Umbilical cord (tissue), 2 donors: ENCODE results near the gene CEP135. TPM values are rescaled to one million over a fixed set of nuclear protein-coding genes. Genes with fewer than 3 reads are reported as not detected.
"Not testable (repeated sequence)": the region's sequence is repeated elsewhere in the genome, so short reads cannot be mapped to it uniquely, and the experiment has no call there.

Experiments
- DNase-seq: peaks from one replicate; pipeline ENCODE4 v3.0.0-alpha.2; 2015; ENCODE audit warnings: low spot score
- total RNA-seq: library from RNA; depleted of rRNA; stranded (reverse); fragments of >200 nt; gene quantifications from one replicate; pipeline ENCODE4 v1.2.3, GENCODE V29; 2014; ENCODE audit warnings: low replicate concordance; ENCODE audit not compliant: insufficient read depth

CEP135 gene, protein sequence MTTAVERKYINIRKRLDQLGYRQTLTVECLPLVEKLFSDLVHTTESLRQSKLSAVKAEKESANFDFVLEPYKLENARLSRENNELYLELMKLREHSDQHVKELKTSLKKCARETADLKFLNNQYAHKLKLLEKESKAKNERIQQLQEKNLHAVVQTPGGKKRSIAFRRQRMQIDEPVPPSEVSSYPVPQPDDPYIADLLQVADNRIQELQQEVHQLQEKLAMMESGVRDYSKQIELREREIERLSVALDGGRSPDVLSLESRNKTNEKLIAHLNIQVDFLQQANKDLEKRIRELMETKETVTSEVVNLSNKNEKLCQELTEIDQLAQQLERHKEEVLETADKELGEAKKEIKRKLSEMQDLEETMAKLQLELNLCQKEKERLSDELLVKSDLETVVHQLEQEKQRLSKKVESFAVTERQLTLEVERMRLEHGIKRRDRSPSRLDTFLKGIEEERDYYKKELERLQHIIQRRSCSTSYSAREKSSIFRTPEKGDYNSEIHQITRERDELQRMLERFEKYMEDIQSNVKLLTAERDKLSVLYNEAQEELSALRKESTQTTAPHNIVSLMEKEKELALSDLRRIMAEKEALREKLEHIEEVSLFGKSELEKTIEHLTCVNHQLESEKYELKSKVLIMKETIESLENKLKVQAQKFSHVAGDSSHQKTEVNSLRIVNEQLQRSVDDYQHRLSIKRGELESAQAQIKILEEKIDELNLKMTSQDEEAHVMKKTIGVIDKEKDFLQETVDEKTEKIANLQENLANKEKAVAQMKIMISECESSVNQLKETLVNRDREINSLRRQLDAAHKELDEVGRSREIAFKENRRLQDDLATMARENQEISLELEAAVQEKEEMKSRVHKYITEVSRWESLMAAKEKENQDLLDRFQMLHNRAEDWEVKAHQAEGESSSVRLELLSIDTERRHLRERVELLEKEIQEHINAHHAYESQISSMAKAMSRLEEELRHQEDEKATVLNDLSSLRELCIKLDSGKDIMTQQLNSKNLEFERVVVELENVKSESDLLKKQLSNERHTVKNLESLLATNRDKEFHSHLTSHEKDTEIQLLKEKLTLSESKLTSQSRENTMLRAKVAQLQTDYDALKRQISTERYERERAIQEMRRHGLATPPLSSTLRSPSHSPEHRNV
- total RNA-seq, result 28.6 TPM

DNA sequence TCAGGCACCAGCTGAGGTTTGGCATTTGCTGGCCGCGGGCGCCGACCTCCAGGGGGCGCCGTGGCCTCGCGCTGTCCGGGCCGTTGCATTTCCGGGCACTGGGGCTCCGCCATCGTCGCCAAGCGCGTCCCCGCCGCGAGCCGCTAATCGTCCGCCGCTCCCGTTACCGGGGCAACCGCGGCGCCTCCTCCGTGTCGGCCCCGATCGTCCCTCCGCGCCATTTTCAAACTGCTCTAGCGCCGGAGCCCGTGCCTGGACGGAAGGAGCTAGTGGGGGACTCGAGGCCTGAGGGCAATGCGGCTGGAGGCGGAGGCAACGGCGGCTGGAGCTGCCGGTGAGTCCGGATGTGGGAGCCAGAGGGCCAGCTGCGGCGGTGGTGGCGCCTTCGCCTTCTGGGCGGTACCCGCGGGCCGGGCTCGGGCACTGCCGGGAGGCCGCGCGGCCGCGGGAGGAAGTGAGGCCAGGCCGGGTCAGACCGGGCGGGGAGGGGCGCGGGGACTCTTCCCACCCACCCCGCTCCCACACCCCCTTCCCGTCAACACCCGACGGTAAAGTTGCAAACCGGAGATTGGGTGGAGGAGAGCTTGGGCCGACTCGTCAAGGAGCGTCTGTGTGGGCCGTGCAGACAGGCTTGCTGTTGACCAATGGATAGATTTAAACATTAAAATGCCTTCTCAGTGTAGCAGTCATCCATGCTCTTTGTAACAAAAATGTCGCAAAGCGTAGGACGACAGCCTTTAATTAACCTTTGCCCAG lies at the start of gene CEP135:
Gene CEP135, plus strand, starts transcription at position 220 of the 756 bp plus-strand sequence. CDS start 3,186 bp downstream, outside the sequence.
- DNase-seq, result peak; percentile 96

DNA sequence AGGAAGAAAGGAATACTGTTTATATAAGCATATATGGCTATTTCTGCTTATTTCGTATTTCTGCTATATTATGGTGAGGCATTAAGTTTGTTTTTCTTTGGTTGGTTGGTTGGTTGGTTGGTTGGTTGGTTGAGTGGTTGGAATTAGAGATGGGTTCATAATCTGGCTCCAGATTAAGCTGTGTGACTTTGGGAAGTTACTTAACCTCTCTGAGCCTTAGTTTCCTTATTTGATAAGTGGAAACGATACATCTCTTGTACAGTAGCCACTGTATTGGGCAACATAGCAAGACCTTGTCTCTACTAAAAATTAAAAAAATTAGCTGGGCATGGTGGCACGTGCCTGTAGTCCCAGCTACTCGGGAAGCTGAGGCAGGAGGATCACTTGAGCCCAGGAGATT lies 46.1 kb upstream of the CEP135 start:
- no peak for DNase-seq

DNA sequence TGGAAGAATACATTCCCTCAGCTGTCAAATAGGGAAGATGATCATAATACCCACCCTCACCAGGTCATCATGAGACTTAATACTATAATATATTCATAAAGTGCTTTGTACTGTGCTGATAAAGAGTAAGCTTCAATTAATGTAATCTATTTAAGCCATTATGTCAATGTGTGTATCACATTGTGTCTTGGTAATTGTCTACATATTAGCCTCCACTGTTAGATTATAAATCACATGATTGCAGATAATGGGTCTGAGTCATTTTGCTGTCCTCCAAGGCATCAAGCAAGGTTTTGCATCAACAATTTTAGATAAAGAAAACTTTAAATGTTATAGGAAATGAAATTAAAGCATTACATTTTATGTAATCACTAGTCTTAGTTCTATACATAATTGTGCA lies 45.2 kb upstream of the CEP135 start:
- DNase-seq, result no peak

DNA sequence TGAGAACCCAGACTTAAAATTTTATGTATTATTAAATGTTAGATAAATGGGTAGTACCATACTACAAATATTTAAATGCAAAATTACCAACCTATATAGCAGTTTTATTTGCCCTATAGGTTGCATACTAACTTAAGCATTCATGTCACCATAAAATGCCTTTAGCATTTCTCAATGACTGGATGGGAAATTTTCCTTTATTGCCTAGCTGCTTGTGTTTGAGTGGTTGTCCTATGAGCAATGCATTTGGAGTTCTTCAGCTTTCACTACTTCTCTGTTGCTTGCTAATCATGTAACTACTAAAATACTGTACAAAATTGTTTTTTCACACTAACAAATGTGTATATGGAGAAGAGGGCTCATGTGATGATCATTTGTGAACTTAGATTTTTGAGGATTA lies 44.2 kb upstream of the CEP135 start:
- DNase-seq, result no peak

DNA sequence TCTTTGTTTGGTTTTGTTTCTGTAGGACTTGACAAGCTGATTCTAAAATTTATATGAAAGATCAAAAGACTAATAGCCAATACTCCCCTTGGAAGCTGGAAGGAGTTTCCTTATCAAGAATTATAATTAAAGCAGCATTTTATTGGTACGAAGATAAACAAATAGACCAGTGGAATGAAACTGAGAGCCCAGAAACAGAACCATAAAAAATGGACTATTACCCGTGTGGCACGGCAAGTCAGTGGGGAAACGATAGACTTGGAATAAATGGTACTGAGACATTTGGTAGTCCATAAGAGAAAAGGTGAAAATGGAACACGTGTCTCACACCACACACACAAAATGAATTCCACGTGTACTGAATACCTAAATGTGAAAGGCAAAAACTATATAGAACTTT lies 42.4 kb upstream of the CEP135 start:
- DNase-seq, result no peak

DNA sequence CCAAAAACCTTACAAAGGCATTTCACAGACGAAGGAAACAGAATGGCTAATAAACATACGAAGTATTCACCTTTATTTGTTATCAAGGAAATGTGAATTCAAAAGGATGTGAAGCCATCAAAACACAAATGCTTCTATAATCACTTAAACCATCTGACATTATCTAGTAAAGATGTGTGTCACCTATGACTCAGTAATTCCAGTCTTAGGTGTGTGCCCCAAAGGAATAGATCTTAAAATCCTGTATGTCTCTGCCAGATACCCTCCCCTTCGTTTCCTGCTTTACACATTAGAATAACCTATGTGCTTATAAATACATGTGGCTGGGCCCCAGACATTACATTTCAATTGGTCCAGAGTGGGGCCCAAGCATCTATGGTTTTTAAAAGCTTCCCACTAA lies 41.8 kb upstream of the CEP135 start:
- no peak for DNase-seq

DNA sequence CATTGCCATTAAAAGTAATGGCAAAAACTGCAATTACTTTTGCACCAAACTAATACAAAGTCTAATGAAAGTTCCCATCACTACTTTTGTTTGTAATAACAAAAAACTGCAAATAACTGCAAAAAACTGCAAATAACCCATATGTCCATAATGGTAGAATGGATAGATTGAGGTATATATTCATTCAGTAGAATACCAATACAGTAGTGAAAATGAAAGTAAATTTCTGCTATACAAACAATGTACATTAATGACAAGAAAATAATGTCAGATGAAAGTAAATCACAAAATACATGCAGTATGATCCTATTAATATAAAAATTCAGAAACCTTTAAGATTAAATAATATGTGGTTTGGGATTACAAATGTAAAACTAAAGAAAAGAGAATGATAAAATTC lies 41.3 kb upstream of the CEP135 start:
- DNase-seq, result no peak

DNA sequence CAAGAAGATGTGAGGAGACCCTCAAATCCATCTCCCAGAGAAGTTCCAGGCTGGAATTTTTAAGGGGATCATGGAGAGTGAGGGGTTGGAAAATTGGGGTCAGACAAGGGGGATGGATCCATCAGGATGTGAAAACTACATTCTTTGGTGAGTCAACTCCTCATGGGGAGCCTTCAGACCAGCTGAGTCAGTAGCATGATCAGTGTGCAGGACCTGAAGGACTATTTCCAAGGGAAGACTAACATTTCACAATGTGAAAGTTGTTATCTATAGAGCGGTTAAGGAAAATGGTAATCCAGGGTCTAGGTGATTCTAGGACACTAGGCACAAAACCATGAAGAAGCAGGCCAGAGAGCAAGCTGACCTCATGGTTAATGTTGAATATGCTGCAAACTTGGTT lies 38.6 kb upstream of the CEP135 start:
- no peak for DNase-seq

DNA sequence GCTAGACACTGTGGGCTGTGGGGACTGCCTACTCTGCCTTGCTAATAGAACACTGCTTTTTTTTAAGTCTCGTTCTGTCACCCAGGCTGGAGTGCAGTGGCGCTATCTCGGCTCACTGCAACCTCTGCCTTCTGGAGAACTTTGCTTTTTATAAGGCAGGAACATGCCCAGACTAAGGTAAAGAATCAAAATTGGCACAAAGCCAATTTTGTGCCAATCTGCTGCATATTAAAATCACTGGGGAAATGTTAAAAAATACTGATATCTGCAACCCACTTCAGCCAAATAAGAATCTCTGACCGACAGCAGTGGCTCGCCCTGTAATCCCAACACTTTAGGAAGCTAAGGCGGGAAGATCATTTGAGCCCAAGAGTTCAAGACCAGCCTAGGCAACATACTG lies 36.5 kb upstream of the CEP135 start:
- no peak for DNase-seq

DNA sequence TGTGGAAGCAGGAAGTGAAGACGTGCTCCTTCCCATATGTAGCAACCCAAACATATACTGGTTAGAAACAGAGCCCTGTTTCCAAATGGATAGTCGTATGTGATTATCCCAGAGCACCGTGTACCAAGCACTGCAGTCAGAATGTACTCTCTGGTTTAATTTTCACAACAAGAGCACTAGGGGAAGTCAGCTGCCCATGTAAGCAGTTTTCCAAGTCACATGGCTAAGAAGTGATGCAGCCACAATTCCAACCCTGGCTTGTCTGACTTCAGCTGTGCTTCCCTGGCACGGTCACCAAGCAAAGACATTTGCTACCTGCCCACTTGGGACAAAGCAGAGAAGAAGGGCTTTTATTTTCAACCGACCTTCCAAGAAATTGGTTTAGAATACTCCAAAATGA lies 28.2 kb upstream of the CEP135 start:
- DNase-seq, result no peak

DNA sequence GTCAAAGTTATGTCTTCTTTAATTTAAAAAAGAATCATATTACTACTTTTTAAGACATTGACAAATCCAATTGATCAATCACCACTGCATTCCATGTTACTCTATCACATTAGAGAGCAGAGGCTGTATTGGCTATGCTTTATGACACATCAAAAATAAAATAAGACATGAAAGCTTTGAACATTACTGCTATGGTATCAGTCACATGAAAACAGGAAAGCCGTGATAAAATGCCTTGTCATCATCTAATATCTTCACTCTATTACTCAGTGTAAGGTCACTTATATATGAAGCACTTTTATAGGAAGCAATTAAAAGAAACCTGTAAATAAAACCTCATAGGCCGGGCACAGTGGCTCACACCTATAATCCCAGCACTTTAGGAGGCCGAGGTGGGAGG lies 27.7 kb upstream of the CEP135 start:
- DNase-seq, result no peak

DNA sequence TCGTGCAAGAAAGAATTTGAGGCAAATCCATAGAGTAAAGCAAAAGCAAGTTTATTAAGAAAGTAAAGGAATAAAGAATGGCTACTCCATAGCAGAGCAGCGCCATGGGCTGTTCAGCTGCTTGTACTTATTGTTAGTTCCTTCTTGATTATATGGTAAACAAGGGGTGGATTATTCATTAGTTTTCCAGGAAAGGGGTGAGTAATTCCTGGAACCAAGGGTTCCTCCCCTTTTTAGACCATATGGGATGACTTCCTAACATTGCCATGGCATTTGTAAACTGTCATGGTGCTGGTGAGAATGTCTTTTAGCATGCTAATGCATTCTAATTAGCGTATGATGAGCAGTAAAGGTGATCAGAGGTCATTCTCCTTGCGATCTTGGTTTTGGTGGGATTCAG lies 23.5 kb upstream of the CEP135 start:
- no peak for DNase-seq

DNA sequence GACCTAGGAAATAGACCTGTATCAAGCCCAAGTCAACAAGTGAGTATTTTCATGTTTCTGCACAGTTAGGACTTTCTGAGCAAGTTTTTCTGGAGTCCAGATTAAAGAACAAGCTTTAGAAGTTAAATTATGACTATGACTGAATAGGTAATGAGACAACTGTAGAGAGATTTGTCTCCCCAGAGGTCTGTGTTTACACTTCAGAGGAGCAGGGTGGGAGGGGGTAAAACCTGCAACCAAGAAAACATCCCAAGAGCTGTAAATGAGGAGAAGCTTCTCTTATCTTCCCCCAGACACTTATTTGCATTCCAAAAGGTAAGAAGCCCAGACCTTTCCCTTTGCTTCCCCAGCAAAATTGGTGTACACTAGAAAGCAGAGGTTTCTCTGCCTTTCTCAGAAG lies 22.1 kb upstream of the CEP135 start:
- DNase-seq, result no peak

DNA sequence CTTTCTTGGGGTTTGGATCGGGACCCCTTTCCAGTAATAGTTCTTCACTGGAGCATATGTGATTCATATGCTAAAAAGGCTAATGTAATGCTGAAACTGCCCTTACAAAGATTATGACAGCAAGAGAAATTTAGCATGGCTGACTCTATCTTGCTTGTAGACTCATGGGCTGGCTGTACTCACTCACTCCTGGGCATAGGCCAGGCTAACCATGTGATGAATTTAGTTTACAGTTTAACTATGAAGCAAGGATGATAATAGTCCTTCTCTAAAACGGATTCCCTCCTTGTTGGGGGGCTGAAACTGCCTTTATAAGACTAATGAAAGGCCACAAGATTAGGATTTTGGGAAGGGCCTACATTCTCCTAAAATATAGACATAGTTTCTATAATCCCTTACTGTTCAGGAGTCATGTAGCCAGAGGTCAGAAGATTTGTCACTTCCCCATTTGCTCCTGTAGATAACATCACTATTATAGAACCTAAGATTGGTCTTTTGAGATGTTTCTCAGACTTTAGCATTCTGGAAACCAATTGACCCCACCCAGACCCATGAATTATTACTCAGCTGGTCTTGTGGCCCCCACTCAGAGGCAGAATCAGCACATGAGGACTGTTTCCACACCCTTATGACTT lies 20.8 kb upstream of the CEP135 start:
- no peak for DNase-seq

DNA sequence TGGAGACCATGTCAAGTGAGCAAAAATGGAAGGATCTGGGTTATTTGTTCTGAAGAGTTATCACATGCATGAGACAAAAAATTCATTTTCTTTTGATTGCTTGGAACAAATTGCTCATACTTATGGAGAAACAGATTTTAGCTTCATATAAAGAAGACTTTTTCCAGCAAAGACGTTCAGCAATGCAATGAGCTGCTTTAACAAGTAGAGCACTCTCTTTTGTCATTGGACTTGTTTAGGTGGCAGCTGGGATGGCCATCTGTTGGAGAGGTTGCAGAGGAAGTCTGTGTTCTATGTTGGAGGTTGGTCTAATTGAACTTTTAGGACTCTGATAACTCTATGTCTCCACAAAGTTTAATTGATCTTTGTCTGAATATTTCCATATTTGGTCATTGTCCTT lies 19.9 kb upstream of the CEP135 start:
- DNase-seq, result no peak

DNA sequence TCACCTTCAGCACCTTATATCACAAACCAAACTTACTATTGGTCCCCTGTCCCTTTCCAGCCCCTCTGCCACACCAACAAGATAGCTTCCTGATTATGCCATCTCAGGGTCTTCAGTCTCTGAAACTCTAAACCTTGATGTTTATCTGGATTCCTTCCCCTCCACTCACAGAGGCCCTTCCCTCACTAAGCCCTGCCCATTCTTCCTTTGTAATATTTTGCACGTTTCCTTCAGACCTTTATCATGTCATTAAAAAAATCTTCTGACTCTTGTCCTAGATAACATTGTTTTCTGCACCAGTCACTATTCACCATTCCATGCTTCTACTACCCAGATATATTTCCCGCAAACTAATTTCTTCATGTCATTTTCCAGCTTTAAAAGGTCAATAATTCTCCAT lies 17.7 kb upstream of the CEP135 start:
- no peak for DNase-seq

DNA sequence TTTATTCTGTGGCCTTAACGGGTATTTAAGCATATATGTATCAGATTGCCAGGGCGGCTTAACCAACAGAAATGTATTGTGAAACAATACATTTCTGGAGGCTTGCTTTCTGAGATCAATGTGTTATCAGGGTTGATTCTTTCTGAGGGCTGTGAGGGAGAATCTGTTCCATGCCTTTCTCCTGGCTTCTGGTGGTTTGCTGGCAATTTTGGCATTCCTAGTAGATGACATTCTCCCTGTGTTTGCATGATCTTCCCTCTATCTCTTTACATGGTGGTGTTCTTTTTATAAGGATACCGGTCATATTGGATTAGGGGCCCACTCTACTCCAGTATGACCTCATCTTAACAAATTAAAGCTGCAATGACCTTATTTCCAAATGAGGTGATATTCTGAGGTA lies 16.9 kb upstream of the CEP135 start:
- DNase-seq, result peak; percentile 15

DNA sequence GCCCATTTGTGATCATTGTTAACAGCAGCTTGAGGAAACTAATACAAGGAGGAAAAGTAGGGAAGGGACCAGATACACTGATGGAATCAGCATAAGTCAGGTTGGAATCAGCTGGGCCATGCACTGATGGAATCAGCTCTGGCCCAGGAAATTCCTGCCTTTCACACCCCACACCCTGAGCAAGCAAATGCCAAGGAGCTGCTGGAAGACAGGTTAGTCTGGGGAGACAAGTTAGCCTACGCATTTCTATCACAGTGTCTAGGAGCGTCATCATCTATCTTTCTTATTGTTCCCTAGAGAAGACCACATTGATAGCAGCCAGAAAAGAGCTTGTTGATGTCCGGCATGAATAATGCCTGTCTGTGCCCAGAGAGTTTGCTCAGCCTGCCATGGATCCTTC lies 16.2 kb upstream of the CEP135 start:
- DNase-seq, result no peak

DNA sequence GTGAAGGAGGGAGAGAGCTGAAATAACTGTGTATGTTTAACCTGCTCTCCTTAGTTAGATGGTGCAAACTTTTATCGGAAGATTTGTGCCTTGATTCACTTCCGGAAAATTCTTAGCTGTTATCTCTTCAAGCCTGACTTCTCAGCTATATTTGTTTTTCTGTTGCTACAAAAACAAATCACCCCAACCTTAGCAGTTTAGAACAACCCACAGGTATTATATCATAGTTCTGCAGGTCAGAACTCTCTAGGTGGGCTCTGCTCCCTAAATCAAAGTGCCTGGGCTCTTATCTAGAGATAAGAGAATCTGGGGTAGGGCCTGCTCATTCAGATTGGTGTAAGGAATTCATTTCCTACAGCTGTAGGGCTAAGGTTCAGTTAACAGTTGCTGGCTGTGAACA lies 15.1 kb upstream of the CEP135 start:
- DNase-seq, result no peak

DNA sequence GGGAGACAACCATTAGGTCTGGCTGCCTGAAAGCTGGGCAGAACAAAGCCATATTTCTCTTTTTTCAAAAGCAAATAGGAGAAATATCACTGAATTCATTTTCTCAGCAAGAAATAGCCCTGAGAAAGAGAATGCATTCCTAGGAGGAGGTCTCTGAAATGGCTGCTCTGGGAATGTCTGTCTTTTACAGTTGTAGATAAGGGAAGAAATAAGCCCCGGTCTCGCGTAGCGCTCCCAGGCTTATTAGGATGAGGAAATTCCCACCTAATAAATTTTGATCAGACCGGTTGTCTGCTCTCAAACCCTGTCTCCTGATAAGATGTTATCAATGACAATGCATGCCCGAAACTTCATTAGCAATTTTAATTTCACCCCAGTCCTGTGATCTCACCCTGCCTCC lies 12.8 kb upstream of the CEP135 start:
- DNase-seq, result not testable (repeated sequence)

DNA sequence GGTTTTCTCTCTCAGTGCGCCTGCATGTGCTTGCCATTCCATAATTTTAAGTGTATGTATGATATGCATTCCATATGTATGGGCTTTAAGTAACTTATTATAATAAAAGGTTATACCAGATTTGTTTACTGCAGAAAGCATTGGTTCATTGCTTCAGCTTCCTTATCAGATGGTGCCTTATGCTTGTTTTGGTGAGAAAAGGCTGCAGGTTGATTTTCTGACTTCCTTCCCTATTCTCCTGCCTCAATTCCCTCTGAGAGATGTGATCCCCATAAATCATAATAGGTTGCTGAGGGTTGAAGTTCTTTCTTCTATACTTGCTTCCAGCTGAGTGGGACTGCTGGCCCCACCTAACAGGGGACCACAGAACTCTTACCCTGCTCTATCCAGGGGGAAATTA lies 10.3 kb upstream of the CEP135 start:
- DNase-seq, result no peak
